ENCODE results near the gene RNF25.

DNA sequence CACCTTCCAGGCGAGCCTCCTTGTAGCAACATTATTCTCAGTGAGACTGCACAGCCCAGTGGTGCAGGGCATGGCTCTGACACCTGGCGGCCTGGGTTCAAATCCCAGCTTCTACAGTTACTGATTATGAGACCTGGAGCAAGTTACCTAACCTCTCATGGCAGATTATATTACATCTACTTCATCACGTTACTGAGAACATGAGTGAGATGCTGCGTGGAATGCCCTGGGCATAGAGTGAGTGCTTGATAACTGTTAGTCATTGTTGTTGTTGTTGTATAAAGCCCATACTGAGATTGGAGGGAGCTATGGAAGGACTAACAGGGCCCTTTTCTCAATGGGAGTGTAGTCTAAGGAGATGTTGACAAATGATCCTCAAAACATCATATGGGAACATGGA is 45.4 kb downstream of the RNF25 start:
- no peak for TF ChIP-seq POLR2A (IDR thresholded peaks at IDR 0.05)
- TF ChIP-seq, protein P1, sequence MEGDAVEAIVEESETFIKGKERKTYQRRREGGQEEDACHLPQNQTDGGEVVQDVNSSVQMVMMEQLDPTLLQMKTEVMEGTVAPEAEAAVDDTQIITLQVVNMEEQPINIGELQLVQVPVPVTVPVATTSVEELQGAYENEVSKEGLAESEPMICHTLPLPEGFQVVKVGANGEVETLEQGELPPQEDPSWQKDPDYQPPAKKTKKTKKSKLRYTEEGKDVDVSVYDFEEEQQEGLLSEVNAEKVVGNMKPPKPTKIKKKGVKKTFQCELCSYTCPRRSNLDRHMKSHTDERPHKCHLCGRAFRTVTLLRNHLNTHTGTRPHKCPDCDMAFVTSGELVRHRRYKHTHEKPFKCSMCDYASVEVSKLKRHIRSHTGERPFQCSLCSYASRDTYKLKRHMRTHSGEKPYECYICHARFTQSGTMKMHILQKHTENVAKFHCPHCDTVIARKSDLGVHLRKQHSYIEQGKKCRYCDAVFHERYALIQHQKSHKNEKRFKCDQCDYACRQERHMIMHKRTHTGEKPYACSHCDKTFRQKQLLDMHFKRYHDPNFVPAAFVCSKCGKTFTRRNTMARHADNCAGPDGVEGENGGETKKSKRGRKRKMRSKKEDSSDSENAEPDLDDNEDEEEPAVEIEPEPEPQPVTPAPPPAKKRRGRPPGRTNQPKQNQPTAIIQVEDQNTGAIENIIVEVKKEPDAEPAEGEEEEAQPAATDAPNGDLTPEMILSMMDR (IDR thresholded peaks at IDR 0.05): no peak
